ENCODE data around the gene TMEM233.

The TMEM233 gene

DNA sequence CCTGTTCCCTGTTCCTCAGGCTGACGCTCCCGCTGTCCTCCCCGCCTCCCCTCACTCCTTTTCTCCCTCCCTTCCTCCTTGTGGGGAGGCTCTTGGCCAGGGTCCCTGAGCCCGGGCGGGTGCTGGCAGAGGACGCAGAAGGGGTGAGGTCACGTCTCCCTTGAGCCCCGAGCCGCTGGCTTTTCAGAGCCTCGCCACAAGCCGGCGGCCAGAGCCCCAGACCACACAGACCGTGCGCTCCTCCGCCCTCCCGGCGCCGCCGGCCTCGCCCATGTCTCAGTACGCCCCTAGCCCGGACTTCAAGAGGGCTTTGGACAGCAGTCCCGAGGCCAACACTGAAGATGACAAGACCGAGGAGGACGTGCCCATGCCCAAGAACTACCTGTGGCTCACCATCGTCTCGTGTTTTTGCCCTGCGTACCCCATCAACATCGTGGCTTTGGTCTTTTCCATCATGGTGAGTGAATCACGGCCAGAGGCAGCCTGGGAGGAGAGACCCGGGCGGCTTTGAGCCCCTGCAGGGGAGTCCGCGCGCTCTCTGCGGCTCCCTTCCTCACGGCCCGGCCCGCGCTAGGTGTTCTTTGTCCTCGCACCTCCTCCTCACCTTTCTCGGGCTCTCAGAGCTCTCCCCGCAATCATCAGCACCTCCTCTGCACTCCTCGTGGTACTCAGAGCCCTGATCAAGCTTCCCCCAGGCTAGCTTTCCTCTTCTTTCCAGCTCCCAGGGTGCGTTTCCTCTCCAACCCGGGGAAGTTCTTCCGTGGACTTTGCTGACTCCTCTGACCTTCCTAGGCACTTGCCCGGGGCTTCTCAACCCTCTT lies at the start of gene TMEM233:
Gene TMEM233 (plus strand): TSS at position 197 of the 821 bp plus-strand sequence. CDS start 75 bp downstream, at position 272.
- TF ChIP-seq, protein P1, sequence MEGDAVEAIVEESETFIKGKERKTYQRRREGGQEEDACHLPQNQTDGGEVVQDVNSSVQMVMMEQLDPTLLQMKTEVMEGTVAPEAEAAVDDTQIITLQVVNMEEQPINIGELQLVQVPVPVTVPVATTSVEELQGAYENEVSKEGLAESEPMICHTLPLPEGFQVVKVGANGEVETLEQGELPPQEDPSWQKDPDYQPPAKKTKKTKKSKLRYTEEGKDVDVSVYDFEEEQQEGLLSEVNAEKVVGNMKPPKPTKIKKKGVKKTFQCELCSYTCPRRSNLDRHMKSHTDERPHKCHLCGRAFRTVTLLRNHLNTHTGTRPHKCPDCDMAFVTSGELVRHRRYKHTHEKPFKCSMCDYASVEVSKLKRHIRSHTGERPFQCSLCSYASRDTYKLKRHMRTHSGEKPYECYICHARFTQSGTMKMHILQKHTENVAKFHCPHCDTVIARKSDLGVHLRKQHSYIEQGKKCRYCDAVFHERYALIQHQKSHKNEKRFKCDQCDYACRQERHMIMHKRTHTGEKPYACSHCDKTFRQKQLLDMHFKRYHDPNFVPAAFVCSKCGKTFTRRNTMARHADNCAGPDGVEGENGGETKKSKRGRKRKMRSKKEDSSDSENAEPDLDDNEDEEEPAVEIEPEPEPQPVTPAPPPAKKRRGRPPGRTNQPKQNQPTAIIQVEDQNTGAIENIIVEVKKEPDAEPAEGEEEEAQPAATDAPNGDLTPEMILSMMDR (IDR thresholded peaks at IDR 0.05): no peak

DNA sequence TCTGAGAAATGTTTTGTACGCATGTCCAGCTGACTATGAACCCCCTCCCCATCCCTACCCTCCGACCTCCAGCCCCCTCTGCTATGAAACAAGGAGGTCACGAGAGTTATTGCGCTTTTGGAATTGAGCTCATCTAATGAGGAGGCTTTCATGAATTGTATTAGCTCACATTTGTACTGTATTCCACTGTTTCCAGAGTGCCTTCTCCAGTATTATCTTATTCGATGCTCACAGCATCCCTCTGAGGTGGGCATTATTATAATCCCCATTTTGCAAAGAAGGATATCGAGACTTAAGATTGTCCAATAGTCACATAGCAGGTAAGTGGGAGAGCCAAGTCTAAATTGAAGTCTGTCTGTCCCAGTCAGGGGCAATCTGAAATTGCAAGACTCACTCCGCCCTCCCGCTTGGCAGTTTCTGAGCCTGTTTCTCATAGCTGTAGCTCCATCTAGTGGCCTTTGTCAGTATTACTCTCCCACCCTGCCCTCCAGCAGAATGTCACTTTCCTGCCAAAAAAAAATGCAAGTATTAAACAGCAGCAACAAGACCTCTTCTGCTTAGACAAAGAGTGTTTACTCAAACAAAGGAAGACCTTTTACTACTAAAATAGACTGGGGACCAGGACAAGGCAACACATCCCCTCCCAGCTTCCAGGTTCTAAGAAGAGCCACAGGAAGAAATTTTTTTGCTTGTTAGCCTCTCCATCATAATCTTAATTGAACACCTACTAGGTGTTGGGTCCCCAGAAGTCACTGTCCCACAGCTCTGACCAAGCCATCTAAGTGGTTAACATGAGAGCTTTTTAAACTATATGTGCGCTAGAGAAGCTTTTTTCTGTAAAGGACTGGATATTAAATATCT lies 48.6 kb upstream of the TMEM233 start:
- TF ChIP-seq, protein P1 (IDR thresholded peaks at IDR 0.05): peak; percentile 82

DNA sequence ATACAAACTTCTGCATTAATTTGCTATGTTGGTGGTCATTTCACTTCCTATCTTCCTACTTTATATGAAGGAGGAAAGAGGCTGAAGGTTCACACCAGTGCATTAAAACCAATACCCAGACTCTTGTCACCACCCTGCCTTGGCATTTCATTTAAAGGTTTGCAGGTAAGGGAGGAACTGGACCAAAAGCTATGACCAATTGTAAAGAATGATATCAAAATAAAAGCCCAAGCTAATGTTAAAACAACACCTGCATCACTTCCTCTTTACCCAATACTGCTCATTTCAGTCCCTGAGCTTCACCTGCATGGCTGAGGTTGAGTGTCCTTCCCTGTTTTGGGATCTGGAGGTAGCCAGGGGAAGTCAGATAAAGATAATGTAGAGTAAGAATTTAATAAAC lies 47.2 kb upstream of the TMEM233 start:
- TF ChIP-seq, protein P1 (IDR thresholded peaks at IDR 0.05): no peak

DNA sequence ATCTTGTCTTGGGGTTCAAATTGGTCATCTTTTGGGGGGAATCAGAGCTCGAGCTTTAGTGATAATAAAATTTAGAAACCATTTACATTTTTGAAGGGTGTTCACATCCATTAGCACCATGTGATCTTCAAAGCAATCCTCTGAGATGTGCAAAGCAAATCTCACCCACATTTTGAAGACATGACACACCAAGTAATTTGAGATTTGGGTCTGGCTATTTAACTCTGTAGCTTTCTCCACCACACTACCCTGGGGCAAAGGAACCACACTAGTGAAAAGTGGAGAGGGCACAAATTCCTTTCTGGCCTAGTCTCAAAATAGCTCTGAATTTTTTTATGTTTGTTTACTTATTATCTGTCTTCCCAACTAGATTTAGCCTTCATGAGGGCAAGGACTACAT lies 46.6 kb upstream of the TMEM233 start:
- TF ChIP-seq, protein P1 (IDR thresholded peaks at IDR 0.05): no peak

DNA sequence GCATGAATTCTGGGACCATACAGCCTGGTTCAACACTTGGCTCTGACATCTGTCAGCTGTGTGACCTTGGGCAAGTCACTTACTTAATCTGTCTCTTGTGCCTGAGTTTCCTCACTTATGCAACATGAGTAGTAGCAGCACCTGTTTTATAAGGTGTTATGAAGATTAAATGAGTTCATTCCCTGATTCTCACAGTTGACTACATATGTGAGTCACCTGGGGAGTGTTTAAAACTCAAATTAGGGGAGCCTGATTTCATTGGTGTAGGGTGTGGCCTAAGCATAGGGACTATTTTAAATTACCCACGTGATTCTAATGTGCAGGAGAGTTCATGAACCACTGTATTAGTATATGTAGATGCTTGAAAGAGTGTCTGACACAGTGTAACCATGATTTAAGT lies 36.7 kb upstream of the TMEM233 start:
- TF ChIP-seq, protein P1 (IDR thresholded peaks at IDR 0.05): no peak

DNA sequence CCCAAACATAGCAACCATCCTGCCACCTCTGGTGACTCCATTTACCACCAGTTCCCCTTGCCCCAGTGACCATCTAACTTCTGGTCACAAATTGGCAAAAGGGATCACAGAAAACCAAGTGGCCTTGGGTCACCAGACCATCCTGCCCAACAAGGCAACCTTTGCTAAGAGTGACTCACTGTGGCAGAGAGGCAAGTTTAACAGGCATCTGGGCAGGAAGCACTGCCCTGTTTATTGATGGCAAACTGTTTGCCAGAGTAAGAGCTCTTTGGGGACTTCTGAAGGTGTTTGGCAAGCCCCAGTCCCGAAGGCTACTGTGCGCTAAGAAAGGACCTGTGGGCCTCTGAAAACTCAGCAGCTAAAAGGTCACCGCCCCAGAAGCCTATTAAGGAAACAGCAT lies 28.2 kb upstream of the TMEM233 start:
- TF ChIP-seq, protein P1 (IDR thresholded peaks at IDR 0.05): no peak

DNA sequence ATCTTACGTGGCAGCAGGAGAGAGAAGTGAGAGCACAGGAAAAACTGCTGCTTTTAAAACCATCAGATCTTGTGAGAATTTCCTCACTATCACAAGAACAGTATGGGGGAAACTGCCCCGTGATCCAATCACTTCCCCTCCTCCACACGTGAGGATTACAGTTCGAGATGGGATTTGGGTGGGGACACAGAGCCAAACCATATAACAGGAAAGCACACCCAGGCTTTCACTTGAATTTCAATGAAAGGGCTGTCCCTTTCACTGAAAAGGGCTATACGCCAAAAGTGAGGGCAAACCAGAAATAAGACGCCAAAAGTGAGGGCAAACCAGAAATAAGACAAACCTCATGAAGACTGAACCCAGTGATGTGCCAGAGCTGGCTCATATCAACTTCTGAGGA lies 22.8 kb upstream of the TMEM233 start:
- TF ChIP-seq, protein P1 (IDR thresholded peaks at IDR 0.05): no peak
